G401.6 (cell line): ENCODE data around the gene COLQ.

ENCODE experiments used
- FAIRE-seq: peaks from 2 replicates; lab custom pipeline; 2012; peaks lifted over from hg19 to GRCh38; lab: Jason Lieb, UNC

The COLQ gene

DNA sequence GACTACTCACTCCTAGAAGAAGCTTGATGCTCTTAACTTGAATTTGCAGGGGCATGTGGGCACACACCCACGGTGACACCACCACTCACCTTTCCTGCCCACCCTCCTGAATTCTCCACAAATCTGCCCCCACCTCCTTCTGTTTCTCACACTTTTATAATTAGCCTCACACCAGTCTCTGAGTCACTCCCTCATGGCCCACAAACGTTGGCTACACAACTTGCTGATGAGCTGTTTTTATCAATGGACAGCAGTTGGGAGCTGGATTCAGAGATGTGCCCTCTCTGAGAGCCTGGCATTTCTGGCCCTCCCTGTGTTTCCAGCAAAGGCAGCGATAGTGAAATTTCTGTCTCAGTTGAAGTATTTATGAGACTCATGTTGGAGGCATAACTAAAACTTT is 1.3 kb downstream of the COLQ start:
- FAIRE-seq: no peak

DNA sequence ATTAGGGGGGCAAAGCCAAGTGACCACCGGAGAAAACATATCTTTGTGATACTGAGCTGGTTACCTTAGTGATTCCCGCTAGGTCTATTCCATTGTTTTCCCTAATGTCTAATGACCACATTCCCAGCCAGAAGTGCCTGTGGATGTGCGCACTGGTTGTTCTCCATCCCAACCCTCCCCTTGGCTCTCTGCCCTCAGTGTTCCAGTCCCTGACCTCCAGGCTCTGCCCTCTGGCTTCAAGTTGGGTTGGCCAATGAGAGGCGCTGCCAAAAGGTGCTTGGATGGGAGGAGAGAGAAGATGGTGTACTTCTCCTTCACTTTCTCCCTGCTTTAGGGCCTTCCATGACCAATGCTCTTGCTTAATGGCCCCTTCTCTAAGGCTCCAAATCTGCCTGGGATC is 2.4 kb downstream of the COLQ start:
- FAIRE-seq: no peak

DNA sequence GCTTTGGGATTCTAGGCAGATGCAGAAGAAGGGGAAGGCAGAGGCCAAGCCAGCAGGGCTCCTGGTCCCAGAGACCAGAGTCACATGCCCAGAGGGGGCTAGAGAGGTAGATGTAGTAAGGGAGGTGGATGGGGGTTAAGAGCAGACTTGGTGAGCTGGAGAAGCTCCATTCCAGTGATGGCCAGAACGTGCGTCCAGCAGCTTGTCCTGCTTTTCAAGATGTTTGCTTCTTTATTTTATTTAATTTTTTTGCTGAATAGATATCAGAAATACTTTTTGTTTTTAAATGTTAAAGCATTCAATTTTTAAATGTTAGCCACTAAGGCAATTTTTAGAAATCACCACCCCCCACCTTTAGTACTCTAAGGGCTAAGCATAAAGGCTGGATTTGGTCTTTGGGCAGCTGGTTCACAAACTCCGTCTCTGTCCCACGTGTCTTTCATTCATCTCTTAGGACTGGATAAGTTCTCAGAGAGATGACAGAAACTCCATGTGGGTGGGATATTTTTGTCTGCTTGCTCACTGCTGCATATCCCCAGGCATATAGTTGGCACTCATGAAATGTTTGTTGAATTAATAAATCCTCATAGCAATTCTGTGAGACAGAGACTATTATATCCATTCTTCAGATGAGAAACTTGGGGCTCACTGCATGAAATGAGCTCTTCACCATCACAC is 6.7 kb downstream of the COLQ start:
- no peak for FAIRE-seq

DNA sequence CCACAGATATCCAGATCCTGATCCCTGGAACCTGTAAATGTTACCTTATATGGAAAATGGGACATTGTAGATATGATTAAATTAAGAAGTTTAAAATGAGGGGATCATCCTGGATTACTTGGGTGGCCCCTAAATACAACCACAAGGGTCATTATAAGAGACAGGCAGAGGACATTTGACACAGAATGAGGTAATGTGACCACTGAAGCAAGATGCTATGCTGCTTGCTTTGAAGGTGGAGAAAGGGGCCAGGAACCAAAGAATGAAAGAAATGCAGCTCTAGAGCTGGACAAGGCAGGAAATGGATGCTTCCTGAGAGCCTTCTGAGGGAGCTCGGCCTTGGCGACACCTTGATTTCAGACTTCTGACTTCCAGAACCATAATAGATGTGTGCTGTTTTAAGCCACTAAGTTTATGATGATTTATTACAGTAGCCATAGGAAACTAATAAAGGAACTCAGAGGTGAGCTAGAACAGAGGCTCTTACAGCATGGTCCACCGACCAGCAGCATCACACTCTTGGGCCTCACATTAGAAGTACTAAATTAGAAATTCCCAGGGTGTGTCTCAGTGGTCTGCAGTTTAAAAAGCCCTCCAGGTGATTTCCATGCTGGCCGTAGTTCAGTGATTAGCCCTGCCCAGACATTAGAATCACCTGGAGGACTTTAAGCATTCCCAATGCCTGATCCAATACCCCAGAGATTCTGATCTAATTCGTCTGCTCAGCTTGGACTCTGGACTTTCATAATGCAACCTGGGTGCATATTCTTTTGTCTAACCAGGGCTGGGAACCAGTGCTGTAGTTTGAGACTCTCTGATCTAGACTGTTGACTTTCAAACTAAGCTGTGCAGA is 7.5 kb downstream of the COLQ start:
- no peak for FAIRE-seq

DNA sequence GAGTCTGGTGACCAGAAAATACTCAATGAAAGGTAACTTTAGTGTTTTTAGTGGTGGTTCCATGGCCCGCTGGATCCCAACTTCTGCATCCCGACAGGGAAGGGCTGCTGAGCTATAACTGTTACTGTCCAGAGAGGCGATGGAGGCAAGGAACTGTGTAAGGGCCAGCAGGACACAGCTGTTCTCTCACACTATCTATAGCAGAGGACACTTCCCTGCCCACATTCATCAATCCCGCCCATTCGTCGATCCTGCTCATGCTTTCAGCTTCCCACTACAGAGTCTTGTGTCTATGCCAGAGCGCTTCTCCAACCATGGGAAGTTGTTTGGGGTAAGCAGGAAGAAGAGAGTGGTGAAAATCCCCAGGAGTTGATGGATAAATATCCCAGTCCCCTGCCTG is 8.4 kb downstream of the COLQ start:
- no peak for FAIRE-seq

DNA sequence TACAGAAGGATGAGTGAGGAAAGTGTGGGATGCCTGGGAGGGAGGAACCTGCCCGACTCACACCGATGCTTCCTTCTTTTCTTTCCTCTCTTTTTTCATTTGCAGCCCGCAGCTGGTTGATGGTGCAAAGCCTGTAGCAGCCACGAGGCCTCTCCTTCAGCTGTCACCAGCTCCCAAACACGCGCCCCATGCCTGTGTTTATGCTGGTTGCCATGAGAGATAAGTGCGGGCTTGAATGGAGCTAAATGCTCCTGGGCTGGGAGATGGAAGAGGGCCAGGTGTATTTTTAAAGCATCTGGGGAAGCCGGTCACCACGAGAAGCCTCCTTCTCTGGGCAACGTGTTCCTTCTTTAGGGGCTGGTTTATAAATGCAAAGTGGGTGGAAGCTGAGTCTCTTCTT is 9.3 kb downstream of the COLQ start:
- FAIRE-seq: no peak

DNA sequence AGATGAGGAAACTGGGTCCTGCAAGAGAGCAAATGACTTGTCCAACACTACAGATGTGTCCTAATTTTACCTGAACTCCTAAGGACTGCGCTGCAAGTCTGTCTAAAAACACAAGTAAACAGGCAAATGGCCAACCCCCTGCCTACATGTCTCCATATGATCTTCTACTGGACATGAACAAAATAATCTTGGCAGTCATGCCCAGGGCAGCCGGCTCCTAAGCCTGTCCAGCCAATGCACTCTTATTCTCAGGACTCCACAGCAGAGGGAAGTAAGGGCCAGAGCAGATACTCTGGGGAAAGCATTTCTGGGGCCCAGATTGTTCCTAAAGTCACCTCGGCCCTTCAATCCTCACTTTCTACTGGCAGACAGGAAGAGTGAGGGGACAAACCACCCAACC is 10.3 kb downstream of the COLQ start:
- FAIRE-seq: no peak

DNA sequence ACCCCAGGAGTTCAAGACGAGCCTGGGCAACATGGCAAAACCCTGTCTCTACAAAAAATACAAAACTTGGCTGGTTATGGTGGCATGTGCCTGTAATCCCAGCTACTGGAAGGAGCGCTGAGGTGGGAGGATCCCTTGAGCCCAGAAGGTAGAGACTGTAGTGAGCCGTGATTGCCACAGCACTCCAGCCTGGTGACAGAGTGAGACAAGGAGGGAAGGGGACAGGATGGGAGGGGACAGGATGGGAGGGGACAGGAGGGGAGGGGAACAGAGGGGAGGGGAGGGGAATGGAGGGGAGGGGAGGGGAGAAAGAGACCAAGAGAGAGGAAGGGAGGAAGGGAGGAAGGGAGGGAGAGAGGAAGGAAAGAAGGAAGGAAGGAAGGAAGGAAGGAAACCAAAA is 11.0 kb downstream of the COLQ start:
- FAIRE-seq: no peak

DNA sequence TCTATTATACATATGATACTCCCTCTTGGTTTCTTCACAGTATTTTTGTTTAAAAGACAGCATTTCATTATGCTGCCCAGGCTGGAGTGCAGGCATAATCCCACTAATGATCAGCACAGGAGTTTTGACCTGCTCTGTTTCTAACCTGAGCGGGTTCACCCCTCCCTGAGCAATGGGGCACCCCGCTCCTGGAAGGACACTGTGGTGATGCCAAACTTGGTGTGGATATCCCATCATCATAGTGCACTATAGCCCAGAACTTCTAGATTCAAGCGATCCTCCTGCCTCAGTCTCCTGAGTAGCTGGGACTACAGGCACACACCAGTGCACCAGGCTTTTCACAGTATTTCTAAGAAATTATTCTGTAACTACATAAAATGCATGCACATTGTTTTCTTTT is 14.9 kb downstream of the COLQ start:
- no peak for FAIRE-seq

DNA sequence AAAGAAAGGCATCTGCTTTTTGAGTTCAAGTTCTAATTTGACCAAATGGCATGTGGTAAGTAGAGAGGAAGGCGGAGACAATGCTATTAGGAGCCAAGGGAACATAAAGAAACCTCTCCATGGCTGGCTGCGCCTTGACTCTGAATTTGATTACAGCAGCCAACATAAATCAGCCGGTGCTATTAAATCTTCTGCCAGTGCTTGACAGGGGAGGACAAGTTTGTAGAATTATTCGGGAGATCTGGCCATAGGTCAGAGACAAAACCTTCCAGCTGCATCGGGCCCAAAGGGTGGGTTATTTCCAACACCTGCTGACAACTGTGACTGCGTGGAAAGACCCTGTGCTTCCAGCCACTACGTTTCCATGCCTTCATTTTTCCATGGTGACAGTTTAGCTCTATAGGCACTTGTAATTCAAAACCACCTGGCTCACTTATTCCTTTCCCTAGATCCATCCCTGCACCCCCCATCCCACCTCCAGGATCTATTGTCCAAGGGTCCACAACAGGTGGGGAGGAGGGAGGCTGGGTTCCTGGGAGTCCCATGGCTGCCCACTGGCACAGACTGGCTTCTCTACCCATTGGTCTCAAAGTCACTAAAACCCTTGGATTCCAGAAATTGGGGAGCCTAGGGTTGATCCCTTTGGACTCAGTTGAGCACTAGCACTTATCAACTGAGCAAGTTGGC is 15.9 kb downstream of the COLQ start:
- no peak for FAIRE-seq

DNA sequence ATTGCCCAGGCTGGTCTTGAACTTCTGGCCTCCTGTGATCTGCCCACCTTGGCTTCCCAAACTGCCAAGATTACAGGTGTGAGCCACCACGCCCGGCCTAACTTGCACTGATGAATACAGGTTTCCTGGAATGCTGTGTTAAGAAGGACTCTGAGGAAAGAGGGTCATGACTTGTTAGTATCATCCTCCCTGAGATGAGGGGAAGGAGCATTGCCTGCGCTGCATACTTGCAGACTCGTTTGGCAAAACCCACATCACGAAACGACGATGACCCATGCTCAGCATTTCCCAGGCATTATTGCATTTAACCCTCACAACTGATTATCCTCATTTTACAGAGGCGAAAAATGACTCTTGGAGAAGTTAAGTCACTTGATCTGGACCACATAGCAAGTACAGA is 18.9 kb downstream of the COLQ start:
- FAIRE-seq: no peak

DNA sequence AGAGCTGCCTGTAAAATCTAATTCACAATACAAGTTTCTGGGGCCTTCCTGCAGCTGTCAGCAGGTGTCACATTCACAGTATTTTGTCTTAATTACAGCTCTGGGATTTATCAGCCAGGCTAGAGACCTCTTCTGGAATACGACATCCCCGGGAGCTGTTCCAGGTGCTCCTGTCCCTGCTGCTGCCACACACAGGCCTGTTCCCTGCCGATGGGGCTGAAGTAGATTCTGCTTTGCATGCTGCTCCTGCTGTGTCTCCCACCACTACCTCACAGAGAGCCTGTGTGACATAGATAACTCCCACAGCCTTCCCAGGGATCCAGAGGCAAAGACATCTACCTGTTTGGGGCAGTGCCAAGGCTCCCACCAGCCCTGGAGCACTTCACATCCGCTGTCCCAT is 20.4 kb downstream of the COLQ start:
- no peak for FAIRE-seq

DNA sequence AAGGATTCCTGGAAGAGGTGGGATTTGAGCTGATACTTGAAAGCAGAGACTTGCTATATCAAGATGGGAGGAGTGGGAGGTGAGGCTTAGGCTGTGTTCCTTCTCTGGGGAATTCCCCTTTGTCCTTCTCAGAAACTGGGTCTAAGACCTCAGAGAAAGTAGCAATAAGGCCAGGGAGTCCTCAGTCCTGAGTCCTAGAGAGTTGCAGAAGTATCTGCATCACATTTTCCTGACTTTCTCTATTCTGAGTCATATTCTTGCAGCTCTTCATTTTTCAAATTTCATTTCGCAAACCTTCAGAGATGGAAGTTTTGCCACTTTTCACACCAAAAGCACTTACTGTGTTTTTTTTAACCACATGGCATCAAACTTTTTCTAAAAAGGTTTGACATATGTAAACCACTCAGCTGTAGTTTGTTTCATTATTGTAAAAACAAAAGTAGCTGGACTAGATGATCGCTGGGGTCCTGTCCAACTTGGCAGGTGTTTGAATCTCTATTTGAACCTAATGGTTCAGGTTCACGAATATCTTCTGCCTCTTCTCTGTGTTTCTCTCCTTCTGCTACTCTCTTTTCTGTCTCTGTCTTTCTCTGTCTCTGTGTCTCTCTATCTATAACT is 21.3 kb downstream of the COLQ start:
- FAIRE-seq: no peak

DNA sequence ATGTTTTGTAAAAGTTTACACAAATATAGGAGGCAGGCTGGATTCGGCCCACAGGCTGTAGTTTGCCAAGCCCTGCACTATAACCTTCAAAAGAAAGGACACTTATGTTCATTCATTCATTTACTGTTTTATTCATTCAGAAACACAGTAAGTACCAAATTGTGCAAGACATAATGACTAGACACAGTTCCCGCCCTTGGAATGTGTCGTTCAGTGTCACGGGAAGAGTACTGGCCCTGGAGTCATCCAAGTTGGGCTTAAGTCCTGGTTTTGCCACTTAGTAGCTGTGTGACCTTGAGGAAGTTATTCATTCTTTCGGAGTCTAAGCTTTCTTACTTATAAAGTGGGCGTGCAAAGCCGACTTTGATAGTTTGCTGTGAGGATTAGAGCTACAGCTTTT is 22.0 kb downstream of the COLQ start:
- no peak for FAIRE-seq

DNA sequence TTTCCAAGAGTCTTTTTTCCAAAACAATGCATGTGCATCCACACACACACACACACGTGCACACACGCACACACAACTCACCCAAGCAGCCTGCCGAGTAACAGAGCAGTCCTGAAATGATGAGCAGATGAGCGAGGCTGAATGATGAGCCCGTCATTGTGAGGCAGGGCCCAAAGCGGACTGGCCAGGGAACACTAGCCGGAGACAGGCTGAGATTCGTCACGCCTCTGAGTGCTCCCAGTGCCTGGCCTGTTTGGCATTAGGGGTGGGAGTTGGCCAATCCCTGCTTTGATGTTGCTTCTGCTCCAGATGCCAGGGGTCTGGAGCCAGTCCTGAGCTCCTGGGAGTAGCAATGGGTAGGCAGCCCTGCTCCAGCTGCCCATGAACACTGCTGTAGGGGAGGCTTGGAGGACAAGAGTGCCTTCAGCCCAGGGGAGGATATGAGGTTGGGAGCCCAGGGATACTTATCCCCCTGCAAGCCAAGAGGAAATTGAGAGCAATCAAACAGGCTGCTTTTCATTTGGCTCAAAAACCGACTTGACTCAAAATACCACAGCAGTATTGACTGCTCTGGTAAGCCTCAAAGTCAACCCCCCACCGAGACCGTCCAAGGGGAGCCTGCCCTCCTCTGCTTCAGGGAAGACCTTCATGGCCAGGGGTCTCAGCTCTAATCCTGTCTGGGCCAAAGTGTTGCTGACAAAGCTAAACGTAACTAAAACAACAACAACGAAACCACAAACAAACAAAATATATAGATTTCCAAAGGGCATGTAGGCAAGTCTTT is 22.9 kb downstream of the COLQ start:
- no peak for FAIRE-seq

DNA sequence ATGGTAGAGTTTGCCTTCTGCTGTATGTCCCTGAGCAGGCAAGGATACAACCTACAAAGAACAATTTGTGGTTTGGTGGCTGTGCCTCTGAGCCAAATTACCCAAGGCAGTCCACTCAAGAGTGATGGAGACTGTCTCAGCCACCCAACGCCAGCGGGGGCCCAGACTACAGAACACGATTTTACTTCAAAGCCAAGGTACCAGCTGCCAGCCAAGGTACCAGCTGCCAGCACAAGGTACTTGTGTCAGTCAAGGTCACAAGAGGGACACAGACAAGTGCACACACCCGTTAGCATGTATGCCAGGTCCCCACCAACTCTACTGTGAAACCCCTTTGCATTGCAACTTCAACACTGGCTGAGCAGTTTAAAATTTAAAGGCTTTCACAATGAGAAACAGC is 23.5 kb downstream of the COLQ start:
- FAIRE-seq: no peak

DNA sequence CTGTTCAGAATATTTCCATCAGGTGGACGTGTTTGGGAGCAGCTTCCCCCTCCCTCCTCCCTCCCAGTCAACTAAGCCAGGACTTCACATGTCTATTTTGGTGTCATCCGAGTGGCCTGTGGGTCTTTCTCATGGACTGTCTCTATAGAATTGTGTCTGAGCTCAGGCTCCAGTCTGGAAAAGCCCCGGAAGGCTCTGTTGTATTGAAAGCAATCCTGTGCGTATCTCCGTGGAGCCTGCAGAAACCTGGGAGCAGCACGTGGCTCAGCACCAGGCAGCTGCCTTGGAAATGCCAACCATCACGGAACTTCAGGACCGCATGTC is 25.2 kb downstream of the COLQ start:
- FAIRE-seq: no peak

DNA sequence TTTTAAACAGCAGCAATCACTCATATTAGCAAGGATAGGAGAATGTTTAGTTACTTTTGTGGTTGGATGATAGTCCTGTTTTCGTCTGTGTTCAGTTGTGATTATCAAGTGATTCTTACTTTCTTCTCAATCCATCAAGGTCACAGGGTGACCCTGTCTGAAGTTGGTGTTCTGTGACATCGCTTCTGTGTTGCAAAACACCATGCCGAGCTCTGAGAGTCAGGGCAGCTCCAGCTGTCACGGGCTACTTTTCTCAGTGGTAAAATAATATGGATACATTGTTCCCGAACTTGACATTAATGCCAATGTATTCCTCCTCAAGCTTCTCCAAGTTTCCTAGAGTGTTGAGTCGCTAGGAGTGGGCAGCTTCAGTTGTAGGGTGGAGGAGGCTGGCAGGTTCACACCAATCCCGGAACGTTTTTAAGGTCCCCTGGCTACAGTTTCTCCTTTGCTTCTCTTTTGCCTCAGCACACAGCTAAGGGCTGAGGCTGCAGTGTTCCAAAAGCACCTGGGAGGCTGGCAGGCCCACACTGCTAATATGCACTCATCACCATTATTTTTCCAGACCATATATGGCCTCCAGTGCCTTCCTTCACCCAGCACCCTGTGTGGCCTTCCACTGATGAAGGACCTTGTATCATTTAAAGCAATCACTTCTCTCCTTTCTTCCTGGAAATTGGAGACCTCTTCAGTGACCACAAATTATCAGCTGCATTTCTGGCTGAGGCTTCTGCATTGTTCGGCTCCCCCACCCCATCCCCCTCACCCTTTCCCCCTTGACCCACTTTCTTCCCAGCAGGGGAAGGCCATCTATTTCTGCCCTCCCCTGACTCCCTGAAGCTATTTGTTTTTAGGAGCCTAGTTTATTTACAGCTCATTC is 25.8 kb downstream of the COLQ start:
- FAIRE-seq: no peak

DNA sequence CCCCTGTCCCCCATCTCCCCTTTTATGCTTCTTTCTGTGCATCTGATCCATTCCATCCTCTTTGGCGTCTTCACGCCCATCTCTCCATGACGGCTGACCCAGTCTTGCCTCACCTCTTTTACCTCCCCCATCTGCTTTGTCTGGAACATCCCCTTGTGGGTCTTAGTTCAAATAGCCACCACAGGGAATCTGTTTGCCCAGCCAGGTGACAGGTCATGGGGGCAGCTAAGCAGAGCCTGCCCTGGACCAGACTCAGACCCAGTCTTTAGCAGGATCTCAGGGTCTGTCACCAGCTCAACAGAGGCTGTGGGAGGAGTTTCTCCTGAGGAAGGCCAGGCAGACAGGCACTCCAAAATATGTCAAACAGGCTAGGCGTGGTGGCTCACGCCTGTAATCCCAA is 28.1 kb downstream of the COLQ start:
- FAIRE-seq: no peak

DNA sequence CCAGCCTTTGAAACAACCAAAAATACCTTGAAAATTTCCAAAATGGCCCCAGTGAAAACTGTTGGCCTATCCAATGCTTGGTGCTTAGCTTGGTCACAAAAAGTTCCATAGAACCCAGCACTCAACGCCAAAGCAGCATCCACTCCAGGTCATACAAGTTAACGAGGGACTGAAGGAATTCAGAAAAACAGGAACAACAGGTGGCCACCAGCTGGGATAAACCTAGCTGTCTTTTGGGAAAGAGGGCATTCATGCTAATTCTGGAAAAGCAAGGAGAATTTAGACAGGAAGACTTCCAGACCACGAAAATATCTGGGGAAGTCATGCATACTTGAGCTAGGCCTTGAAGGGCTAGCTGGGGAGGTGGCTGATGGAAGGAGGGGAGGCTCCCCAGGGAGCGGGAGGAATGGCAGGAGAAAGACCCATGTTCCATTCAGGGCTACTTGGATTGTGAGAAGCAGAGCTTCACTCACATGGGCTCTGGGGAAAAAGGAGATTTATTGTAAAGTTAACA is 28.6 kb downstream of the COLQ start:
- no peak for FAIRE-seq

DNA sequence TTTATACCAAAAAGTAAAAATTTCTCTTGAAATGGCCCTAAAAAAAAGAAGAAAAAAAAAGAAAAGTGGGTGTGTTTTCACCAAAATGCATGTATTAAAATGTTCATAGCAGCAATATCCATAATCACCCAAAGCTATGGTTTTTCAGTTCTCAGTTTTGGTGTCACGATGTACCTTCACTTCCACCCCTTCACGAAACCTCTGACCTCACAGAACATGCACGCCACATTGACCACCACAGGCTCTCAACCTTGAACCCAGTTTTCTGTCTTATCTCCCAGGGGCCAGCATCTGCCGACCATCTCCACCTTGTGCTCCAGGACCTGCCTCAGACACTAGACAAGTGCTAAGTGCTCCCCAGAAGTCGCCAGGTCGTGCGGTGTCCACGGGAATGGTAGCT is 30.4 kb downstream of the COLQ start:
- no peak for FAIRE-seq
